CMK (cell line): ENCODE measurements around the gene C1R.
"Not testable (repeated sequence)": the region's sequence is repeated elsewhere in the genome, so short reads cannot be mapped to it uniquely, and the experiment has no call there.

ENCODE experiments used
- DNase-seq: peaks from one replicate; pipeline ENCODE4 v3.0.0-alpha.2; 2010; ENCODE audit warnings: low read depth

C1R gene

DNA sequence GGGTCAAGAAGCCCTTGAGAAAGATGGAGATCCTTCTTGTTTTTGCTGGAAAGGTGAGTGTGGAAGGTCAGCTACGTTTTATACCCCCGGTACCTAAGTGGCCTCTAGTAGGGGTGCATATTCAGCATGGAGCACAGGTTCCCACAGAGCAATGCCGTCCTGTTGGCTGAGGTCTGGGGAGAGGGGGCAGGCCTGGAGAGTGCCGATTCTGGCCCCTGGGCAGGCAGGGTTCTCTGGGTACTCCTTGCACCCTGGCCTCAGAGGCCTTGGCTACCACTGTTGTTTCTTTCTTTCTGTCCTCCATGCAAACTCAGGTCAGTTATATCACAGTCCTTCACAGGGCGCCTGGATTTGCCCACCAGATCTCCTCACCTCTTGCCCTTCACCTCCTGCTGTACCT is 27.9 kb upstream of the C1R start:
- no peak for DNase-seq

DNA sequence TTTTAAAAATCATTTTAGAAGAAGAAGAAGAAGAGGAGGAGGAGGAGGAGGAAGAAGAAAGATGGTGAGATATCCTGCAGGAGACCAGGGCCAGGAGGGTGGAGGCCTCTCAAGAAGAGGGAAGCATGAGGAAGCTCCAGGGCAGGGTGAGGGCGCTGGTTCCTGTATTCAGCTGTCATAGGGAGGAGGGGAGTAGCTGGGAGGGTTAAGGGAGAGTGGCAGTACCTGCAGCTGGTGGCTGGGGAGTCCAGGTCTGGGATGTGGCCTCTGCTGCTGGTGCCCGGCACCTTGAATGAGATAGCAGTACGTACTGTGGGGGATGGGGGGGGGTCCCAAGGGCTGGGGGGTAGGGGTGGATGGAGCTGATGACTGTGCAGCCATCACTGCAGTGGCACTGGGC is 26.6 kb upstream of the C1R start:
- DNase-seq = no peak

DNA sequence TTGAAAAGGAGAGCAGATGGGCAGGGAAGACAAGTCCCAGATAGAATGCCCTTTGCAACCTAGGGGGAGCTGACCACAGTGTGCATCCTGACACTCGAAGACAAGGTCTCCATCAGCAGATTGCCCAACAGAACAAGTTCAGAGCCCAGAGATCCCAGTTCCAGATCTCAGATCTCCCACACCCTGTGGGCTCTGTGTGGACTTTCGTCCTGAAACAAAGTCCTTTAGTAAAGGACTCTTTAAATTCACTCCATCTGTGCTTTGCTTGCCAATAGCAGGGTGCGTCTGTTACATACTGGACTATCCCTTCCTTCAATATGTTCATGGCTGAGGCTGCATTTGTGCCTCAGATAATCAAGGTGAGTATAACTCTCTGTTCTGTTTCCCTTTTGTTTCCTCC is 25.4 kb upstream of the C1R start:
- DNase-seq = no peak

DNA sequence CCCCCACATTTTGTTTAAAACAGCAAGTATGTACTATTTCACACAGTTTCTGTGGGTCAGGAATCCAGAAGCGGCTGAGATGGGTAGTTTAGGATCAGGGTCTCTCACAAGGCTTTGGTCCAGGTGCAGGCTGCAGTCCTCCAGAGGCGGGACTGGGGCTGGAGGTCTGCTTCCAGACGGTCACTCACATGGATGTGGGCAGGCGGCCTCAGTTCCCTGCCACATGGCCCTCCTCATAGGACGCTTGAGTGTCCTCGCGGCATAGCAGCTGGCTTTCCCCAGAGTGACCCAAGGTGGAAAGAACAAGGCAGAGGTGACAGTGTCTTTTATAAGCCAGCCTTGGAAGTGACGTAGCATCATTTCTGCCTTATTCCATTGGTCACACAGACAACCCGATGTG is 24.7 kb upstream of the C1R start:
- no peak for DNase-seq

DNA sequence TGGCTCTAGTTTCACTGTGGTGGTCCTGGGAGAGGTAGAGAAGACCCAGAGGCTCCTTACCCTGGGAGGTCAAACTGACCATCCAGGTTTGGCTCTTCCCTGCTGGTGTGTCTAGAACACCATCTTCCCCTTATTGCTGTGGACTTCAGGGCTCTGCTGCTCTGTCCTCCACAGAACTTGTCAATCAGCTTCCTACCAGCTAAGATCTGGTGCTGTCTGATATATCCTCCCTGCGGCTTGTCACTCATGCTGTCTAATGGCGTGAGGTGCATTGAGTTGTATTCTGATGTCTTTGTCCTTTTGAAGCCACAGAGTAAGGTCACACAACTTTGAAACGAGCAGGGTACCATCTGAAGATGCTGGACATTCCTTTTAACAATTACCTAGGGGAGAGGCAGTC is 24.0 kb upstream of the C1R start:
- DNase-seq = no peak

DNA sequence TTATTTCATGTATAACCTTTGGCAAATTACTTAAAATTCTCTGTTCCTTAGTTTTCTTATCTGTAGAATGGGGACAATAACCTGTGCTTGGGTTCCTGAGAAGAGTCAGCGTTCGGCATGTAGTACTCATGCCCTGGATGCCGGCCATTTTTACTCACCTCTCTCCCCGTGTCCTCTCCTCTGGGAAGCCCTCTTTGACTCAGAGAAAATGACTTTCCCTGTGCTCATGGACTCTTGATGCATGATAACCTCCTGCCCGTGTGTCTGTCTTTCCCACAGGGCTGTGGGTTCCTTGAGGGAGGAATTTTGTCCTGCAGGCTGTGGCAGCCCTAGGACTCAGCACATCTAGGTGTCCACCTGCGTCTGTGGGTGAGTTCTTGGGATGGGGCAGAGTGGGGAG is 22.6 kb upstream of the C1R start:
- no peak for DNase-seq

DNA sequence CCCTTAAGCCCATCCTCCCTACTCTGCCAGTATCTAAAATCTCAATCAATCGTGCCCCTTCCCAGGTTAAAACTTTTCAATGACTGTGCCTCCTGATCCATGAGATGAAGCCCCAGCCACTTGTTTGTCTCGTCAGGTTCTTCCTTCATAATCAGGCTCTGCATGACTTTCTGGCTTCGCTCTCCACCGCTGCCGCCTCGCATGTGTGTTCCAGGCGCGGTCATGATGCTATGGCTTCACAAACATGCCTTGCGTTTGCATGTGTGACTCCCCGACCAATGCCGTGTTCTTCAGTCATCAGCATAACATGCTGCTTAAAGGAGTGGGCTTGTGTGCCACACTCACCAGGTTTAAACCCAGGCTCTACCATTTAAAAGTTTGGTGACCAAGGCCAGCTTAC is 21.8 kb upstream of the C1R start:
- DNase-seq = no peak

DNA sequence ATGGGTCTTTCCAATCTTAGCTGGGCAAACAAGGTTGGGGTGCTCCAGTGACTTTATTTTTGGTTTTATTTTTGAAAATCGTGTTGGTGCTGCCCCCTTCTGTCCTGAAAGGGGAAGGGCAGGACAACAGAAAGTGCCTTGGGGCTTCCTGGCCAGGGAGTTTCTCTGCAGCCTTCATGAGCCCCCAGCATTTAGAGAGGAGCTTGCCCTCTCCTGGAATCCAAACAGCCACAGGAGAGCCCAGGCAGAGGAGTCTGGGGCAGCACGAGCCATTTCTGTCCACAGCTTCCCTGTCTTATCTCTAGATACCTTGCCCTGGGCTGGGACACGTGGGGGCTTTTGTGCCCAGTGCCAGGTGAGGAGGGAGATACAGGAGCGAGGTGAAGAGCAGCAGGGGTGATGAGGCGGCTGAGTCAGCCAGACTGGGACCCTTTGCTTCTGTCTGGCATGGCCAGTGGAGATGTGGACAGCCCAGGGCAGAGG is 21.2 kb upstream of the C1R start:
- no peak for DNase-seq

DNA sequence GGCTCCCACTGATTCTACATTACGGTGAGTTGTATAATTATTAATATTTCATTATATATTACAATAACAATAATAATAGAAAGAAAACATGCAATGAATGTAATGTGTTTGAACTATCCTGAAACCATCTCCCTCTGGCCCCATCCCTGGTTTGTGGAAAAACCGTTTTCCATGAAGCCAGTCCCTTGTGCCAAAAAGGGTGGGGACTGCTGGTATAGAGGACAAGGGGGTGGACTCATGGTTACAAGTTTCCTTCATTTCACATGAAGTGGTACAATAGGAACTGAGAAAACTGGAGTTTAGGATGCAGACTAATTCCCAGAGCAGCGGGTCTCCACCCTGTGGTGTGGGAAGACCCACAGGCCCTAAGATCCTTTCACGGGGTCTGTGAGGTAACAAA is 19.8 kb upstream of the C1R start:
- no peak for DNase-seq

DNA sequence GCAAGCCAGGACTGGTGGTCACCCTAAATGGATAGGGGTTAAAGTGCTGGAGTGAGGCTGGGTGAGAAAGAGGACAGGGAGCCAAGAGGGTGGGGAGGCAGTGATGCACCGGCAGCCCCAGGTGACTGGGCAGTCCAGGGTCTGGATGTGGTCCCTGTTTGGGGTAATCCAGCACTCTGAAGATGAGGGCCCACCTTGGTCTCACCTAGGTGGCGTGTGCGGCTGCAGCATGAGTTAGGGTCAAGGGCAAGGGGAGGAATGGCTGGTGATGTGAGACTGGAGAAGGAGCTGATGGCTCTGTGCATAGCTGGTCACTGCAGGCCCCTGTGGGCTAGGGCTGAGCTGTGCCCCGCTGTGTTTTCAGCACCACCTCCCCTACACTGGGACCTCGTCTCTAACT is 18.4 kb upstream of the C1R start:
- DNase-seq = no peak

DNA sequence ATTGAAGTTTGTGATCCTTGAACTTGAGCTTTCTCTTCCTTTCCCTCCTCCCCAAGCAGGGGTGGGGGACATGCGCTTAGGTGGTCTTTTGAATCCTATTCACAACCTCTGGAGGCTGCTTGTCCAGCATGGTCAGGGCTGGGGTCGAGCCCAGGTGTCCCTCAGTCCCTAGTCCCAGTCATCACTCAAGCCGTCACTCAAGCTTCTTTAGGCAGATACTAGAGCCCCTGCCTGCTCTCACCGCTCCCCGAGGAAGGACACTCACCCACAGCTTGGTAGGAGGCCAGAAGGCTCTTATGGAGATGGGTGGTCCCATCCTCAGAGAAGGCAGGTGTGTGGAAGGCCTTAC is 17.3 kb upstream of the C1R start:
- no peak for DNase-seq

DNA sequence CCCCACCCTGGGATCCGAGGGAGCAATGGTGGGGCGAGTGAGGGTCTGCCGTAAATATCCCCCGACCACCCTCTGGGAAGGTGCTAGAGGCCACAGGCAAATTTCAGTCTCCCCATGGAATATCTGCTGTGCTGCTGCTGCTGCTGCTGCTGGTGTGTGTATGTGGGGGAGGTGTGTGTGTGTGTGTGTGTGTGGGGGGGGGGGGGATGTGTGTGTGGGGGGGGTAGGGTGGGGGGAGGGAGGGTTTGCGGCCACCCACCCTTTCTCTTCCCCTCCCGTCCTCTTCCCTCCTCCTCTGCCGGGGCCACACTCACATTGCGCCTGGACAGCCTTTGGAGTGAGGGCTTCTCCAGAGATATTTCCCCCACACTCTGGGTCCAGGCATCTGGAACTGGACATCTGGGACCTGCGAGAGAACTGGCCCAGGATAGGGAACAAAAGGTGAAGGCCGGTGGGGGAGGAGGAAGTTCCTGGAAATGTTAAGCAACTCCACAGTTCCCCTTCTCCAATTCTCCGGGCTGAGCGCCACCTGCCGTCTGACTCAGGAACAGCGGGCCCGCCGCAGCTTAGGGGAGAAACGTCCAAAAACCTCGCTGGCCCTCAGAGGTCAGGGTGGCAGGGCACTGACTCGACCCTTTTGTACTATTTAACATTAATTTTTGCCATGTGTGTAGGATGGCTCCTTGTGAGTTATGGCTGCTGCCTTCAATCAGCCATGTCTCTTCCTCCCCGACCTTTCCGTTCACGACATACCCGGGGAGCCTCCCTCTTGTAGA is 16.7 kb upstream of the C1R start, which contains the start of gene C1RL:
TSS of gene C1RL (minus strand) at position 419 of the 776 bp plus-strand sequence. CDS start at position 385, 34 bp downstream.
- DNase-seq = peak; percentile 78

DNA sequence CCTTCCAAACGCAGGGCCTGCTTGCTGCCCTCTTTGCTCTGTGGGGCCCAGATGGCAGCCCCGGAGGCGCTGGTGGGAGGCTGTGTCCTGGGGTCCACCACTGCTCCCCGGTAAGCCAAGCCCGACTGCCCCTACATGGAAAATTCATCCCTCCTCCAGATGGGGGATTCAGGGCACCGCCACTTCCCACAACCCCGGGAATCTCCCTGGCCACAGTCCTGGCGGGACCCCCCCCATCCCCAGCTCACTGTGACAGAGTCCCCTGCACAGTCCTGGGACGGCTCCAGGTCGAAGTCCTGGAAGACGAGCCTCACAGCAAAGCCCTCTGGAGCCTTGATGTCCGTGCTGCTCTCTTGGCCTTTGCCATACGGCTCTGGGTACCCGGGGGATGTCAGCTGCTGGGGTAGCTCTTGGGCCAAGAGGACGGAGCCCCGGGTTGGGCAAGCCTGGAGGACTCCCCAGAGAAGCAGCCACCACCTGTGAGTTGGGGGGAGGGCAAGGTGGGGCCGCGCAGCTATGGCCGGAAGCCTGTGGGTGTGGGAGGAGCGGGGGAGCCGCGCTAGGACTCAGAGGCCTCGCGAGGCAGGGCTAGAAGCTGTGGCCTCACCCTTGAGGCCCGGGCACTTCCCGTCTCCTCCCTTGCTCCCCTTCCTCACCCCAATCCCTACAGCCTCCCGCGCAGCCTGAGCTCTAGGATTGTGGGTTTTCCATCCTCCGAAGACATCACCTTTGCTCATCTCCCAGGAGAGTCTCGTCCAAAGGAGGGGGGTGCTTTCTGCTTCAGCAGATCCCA is 16.0 kb upstream of the C1R start:
- peak; percentile 91 for DNase-seq

DNA sequence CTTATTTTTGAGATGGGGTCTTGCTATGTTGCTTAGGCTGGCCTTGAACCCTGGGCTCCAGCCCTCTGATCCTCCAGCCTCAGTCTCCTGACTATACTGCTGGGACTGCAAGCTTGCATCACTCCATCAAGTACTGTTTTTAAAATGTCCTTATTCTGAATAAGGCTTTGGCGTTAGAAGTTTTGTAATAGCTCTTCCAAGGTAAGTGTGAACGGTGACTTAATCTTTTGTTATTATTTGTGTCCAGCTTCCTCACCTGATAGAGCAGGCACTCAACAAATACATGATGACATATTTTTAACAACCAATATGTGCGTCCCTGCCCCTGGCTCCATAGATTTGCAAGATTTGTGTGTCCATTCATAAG is 15.4 kb upstream of the C1R start:
- DNase-seq = no peak

DNA sequence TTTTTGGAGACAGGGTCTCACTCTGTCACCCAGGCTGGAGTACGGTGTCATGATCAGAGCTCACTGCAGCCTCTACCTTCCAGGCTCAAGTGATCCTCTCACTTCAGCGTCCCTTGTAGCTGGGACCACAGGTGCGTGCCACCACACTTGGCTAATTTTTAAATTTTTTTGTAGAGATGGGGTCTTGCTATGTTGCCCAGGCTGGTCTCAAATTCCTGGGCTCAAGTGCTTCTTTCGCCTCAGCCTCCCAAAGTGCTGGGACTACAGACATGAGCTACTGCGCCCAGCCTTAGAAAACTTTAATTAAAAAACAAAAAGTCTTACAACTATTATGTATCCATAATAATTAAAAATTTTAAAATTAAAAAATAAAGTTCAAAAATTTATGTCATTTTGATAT is 14.9 kb upstream of the C1R start:
- DNase-seq = not testable (repeated sequence)

DNA sequence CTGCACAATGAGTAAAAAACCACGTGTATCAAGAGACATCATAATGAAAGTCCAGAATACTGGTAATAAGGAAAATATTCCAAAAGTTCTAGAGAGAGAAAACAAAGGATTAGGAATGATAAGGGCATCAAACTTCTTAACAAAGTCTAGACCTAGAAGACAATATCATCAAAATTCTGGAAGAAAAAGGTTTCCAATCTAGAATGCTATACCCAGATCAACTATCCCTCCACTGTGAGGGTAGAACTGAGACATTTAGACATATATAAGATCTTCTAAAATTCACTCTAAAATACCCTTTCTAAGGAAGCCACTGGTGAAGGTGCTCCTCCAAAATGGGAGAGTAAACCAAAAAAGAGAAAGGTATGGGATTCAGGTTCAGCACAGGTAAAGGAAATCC is 13.8 kb upstream of the C1R start:
- no peak for DNase-seq

DNA sequence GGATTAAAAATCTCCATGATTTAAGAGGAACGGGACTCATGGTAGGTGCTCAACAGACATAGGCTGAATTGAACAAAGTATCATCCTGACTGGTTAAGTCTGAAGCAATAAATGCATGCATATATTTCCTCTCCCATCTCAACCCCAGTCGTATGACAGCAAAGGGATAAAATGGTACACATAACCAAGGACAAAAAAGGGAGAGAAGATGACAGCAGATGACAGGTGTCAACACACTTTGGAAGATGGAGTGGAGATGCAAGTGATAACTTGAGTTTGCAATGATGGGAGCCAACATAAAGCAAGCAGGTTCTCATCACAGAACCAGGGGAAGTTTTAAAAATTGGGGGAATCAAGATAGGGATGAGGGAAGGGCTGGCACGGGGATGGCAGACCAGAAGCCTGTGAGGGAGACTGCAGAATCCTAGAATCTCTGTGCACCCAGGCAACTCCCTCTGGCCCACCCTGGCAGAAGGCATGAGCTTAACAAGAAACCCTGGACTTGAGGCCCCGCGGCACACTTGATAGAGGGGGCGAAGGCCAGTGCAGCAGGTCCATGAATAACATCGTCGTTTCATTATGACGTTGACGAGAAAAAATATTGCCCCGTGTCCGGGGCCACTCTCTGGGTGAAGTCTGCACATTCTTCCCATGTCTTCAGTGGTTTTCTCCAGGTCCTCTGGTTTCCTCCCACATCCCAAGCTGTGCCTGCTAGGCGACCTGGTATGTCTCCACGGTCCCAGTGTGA is 11.8 kb upstream of the C1R start:
- DNase-seq = no peak

DNA sequence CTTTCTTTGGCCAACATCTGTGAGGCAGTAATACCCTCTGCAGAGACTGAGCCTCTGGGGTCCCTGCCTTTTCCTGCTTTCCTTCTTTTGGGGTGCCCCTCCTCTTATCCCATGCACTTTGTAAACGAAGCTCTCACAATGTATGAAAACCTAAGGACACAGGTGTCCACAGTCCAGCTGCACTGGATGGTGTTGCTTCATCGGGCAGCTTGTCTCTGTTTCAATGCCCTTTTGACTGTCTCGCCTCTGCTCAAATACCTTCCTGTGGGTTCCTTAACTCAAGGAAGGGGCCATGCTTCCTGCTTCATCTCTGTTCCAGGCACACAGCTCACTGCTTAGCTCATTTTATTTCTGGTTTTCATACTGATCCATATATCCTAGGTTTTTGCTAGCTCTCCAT is 10.3 kb upstream of the C1R start:
- no peak for DNase-seq

DNA sequence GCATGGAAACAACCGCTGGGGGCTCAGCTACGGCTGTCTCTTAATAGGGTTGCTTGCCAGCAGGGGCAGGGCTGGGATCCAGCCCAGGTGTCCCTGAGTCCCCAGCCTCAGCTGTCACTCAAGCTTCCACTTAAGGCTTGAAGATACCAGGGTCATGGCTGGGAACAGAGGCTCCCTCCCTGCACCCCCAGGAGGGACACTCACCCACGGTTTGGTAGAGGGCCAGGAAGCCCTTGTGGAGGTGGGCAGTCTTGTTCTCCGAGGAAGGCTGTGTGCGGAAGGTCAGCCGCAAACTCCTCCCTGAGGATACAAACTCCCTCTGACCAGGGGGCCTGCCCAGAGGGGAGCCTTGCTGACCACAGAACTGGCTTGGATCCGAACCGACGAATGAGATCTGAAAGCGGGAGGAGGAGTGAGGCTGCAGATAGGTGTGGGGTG is 9.5 kb upstream of the C1R start:
- DNase-seq = no peak

DNA sequence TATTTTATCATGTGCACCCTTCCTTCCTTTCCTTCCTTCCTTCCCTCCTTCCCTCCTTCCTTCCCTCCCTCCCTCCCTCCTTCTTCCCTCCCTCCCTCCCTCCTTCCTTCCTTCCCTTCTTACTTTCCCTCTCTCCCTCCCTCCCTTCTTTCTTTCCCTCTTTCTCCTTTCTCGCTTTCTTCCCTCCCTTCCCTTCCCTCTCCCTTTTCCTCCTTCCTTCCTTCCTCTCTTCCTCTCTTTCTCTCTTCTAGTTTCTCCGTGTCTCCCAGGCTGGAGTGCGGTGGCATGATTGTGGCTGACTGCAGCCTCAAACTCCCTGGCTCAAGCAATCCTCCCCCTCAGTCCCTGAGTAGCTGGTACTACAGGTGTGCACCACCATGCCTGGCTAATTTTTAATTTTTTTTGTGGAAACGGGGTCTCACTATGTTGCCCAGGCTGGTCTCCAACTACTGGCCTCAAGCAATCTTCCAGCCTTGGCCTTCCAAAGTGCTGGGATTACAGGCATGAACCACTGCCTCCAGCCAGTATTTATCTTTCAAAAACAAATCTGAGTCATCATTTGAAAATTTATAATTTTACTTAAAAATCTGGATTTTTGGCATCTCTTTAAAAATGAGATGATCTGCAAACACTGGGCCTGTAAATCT is 8.9 kb upstream of the C1R start:
- no peak for DNase-seq

DNA sequence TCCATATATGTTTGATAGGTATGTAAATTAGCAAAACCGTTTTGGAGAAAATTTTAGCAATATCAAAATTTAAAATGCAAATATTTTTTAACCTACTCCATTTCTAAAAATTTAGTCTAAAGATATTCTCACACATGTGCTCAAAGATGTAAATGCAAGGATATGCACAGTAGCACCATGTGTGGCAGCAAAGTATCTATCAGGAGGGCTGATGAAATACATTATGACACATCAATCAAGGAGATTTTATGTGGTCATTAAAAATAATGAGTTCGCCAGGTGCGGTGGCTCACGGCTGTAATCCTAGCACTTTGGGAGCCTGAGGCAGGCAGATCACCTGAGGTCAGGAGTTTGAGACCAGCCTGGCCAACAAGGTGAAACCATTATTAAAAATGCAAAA is 8.0 kb upstream of the C1R start:
- DNase-seq = no peak

DNA sequence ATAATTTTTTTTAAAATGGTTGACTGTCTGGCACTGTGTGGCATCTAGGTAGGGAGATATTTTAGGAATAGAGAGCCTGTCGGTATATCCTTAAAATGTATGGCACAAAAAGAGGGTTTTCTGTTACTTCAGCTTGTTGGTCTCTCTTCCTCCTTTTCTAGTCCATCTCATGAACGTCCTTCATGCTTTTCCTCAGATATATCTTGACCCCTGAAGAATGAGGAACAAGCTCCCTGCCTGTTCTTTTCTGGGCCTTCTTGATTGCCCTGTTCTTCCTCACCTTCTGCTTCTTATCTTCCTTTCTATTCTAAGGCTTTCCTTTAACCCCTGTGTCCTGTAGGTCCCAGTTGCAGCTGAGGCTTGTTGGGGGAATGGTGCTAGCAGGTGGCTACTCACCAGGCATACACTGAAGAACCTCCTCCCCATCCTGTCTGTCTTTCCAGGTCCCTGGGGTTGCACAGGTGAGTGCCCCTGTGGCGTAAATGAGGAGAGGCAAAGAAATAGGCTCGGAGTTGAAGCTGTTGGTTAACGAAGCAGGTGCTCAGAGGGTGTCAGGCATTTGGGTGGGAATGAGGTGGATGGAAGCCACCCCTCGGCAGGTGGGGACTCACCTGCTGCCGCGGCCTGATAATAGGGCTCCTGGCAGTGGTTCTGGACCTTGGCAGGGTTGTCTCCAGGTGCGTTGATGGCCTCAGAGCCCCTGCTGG is 7.2 kb upstream of the C1R start:
- DNase-seq = no peak
